Muscle of leg (tissue), 11 donors: ENCODE measurements around the gene AHSG. TPM values are rescaled to one million over a fixed set of nuclear protein-coding genes. Genes with fewer than 3 reads are reported as not detected.
"Not testable (repeated sequence)": the region's sequence is repeated elsewhere in the genome, so short reads cannot be mapped to it uniquely, and the experiment has no call there.

Experiments used
- DNase-seq: peaks from one replicate; pipeline ENCODE4 v3.0.0; 2013
- H3K27ac ChIP-seq: one replicate; pipeline ENCODE4 v1.5.1; 2013; ENCODE audit warnings: mild to moderate bottlenecking, low read length, control low read depth
- H3K27me3 ChIP-seq: one replicate; pipeline ENCODE4 v1.6.1; 2013; ENCODE audit warnings: low read length; ENCODE audit not compliant: control insufficient read depth, insufficient read depth
- H3K36me3 ChIP-seq: one replicate; pipeline ENCODE4 v1.6.1; 2013; ENCODE audit warnings: low read length; ENCODE audit not compliant: control insufficient read depth, insufficient read depth
- H3K4me1 ChIP-seq: one replicate; pipeline ENCODE4 v1.6.1; 2013; ENCODE audit warnings: low read length; ENCODE audit not compliant: control insufficient read depth, insufficient read depth
- H3K4me3 ChIP-seq: one replicate; pipeline ENCODE4 v1.5.1; 2013; ENCODE audit warnings: low read length, control low read depth
- H3K9me3 ChIP-seq: replicated peaks from 2 replicates; pipeline ENCODE4 v1.6.1; 2013; ENCODE audit warnings: low read depth, low read length; ENCODE audit not compliant: control insufficient read depth
- WGBS: methylation state at CpG from one replicate; pipeline ENCODE4 v1.1.5; 2013; ENCODE audit warnings: missing lambda C conversion rate; ENCODE audit not compliant: insufficient coverage; 5-methylcytosine and 5-hydroxymethylcytosine counted together
- polyA plus RNA-seq, 8 donors: library from polyadenylated mRNA; unstranded; fragments of 120-200 nt; gene quantifications; one replicate each; pipeline versions ENCODE4 v1.2.1 to v1.2.3, GENCODE V29; 2013; ENCODE audit warnings: inconsistent platforms in 1 of 8, low replicate concordance in 1 of 8; ENCODE audit not compliant: insufficient read length in 8 of 8, insufficient read depth in 1 of 8
- total RNA-seq: library from RNA; stranded (reverse); fragments of 120-200 nt; gene quantifications from one replicate; pipeline ENCODE4 v1.2.4, GENCODE V29; 2013

AHSG gene
- total and polyA plus RNA-seq, 9 donors: 0.10 to 22.3 (median 0.28) TPM; not detected in 2

- no peak overlapping the region for H3K27ac ChIP-seq
- DNase-seq: no peak
Observed at GRCh38 chr3:186626254-186626847, 13.5 kb downstream of the AHSG start.

DNA sequence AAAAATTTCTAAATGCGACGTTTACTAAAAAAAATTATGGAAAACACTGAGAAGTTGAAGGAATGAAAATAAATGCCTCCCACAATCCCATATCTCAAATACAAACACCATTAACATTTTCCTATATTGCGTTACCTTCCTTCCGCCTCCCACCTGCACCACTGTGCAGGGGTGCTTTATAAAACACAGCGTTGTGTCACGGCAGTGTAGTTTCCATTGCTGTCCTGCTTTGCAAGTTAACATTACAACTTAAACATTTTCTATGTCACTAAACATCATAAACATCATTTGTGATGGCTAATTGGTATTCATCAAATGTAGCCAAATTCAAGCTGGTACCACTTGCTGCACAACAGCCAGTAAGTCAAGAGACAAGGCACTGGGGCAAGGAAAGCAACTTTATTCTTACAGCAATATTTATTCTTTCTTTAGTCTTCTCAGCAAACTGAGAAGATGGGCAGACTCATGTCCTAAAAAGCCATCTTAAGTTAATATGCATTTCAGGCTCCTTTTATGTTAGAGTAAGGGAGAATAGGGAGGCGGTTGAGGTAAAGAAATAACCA lies 15.1 kb downstream of the AHSG start:
- no peak for DNase-seq
- no peak overlapping the region for H3K27ac ChIP-seq
- H3K4me3 ChIP-seq: no peak overlapping the region
- H3K9me3 ChIP-seq: no peaks in the 10 kb centered on the region
- H3K36me3 ChIP-seq: no peaks in the 10 kb centered on the region
- WGBS: 98% methylated on average over 4 of the region's 7 CpGs
- no peaks in the 10 kb centered on the region for H3K4me1 ChIP-seq
- H3K27me3 ChIP-seq: peaks cover 2% of the 10 kb centered on the region

More at GRCh38 chr3:186626254-186626847, 13.5 kb downstream of the AHSG start:
- WGBS: 65% methylated on average over 5 of the region's 7 CpGs
- peaks cover 2% of the 10 kb centered on the region for H3K27me3 ChIP-seq
- no peak overlapping the region for H3K4me3 ChIP-seq
- H3K4me1 ChIP-seq: no peaks in the 10 kb centered on the region
- H3K36me3 ChIP-seq: no peaks in the 10 kb centered on the region
- H3K9me3 ChIP-seq: no peaks in the 10 kb centered on the region

- H3K4me3 ChIP-seq: no peak overlapping the region
- no peaks in the 10 kb centered on the region for H3K9me3 ChIP-seq
- 100% methylated on average over 1 of the region's 7 CpGs for WGBS
- H3K27me3 ChIP-seq: peaks cover 2% of the 10 kb centered on the region
- DNase-seq: no peak
- H3K4me1 ChIP-seq: no peaks in the 10 kb centered on the region
- no peak overlapping the region for H3K27ac ChIP-seq
- H3K36me3 ChIP-seq: no peaks in the 10 kb centered on the region
Observed at GRCh38 chr3:186628756-186629155, 15.9 kb downstream of the AHSG start.

- WGBS: 43% methylated on average over 4 of the region's 6 CpGs
Observed at GRCh38 chr3:186630950-186631641, 18.2 kb downstream of the AHSG start.

GRCh38 chr3:186633481-186633880 lies 20.6 kb downstream of the AHSG start:
- no peaks in the 10 kb centered on the region for H3K4me1 ChIP-seq
- peaks cover 3% of the 10 kb centered on the region for H3K27me3 ChIP-seq
- H3K27ac ChIP-seq: no peak overlapping the region
- H3K4me3 ChIP-seq: no peak overlapping the region
- no peaks in the 10 kb centered on the region for H3K9me3 ChIP-seq
- H3K36me3 ChIP-seq: no peaks in the 10 kb centered on the region
- DNase-seq: no peak

More at GRCh38 chr3:186630950-186631641, 18.2 kb downstream of the AHSG start:
- DNase-seq: no peak
- Histone ChIP-seq H3K9me3 (no peaks in the 10 kb centered on the region), H3K4me1 (no peaks in the 10 kb centered on the region), H3K36me3 (no peaks in the 10 kb centered on the region), H3K27ac (no peak overlapping the region), H3K4me3 (no peak overlapping the region), H3K27me3 (peaks cover 5% of the 10 kb centered on the region)

- not testable (repeated sequence) for H3K36me3 ChIP-seq, H3K27me3 ChIP-seq, H3K4me3 ChIP-seq, DNase-seq, H3K27ac ChIP-seq, H3K4me1 ChIP-seq, H3K9me3 ChIP-seq
- 100% methylated on average over 1 of the region's 5 CpGs for WGBS
Observed at GRCh38 chr3:186634207-186634606, 21.3 kb downstream of the AHSG start.

DNA sequence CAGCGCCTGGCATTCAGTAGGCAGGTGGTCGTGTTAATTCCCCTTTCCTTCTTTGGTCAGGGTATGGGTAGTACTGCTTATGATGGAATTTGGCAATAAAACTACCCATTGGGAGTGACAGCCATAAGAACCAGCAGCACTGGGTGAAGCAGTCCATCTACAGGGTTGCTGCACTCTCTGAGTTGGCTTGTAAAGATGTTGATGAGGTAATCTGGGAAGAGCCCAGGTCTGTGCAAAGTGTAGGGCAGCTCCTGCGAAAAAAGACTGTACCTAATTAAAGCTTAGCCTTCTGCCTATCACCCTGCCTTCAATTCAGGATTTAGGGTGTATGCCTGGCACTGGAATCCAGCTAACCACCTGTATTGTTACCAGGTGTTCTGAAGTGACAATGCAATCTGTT lies 22.7 kb downstream of the AHSG start:
- Histone ChIP-seq H3K27me3 (peaks cover 5% of the 10 kb centered on the region), H3K4me1 (no peaks in the 10 kb centered on the region), H3K4me3 (no peak overlapping the region), H3K9me3 (no peaks in the 10 kb centered on the region), H3K36me3 (no peaks in the 10 kb centered on the region), H3K27ac (no peak overlapping the region)
- DNase-seq: no peak
- WGBS: no CpG with 5 or more reads among the region's 3 CpGs

GRCh38 chr3:186636536-186636935 lies 23.7 kb downstream of the AHSG start:
- Histone ChIP-seq H3K36me3 (no peaks in the 10 kb centered on the region), H3K9me3 (no peaks in the 10 kb centered on the region), H3K27me3 (peaks cover 5% of the 10 kb centered on the region), H3K4me1 (no peaks in the 10 kb centered on the region), H3K27ac (no peak overlapping the region), H3K4me3 (no peak overlapping the region)
- DNase-seq: no peak
- 74% methylated on average over 4 of the region's 7 CpGs for WGBS

DNA sequence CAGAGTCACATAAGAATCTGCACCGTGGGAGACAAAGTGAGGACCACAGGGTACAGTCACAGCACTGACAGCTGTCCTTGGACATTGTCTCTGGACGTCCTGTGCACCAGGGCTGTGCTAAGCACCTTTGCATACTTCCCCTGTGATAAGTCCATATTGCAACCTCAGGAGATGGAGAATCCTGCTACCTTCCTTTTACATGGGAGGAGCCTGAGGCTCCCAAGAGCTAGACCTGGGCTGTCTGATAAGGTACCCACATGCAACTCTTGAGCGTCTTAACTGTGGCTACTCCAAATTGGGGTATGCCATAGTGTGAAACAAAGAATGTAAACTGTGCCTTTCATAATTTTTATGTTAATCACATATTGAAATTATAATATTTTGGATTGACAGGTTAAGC lies 24.8 kb downstream of the AHSG start:
- WGBS: 75% methylated on average over 1 of the region's 3 CpGs
- H3K4me3 ChIP-seq: no peak overlapping the region
- H3K27ac ChIP-seq: no peak overlapping the region
- no peaks in the 10 kb centered on the region for H3K4me1 ChIP-seq
- H3K36me3 ChIP-seq: no peaks in the 10 kb centered on the region
- H3K27me3 ChIP-seq: peaks cover 5% of the 10 kb centered on the region
- no peaks in the 10 kb centered on the region for H3K9me3 ChIP-seq
- no peak for DNase-seq

DNA sequence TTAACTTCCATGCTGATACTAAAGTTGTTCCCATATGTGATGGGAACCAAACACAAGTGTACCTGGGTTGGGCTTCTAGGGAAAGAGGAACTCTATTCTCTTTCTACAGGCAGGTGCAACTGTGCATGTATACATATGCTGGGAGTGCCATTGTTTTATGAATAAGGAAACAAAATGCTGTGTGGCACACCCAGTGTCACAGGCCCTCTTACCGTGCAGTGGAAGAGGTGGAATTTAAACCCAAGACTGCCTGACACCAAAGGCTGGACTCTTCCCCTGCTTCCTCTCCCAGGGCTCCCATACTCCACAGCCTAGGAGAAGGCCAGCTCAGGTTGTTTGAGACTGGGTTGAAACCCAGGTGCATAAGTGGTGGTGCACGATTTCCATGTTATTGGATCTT lies 25.4 kb downstream of the AHSG start:
- Histone ChIP-seq H3K27me3 (peaks cover 5% of the 10 kb centered on the region), H3K9me3 (no peaks in the 10 kb centered on the region), H3K4me1 (no peaks in the 10 kb centered on the region), H3K4me3 (no peak overlapping the region), H3K36me3 (no peaks in the 10 kb centered on the region), H3K27ac (no peak overlapping the region)
- WGBS: no CpG with 5 or more reads among the region's 2 CpGs
- DNase-seq: no peak
